HG02840 (cell line): Measurements from ENCODE around the gene IRAG1.

ENCODE experiments used
- ATAC-seq: cut with Tn5 transposase; IDR thresholded peaks from one replicate; pipeline ENCODE4 v1.9.1; 2021; ENCODE audit warnings: mild to moderate bottlenecking, moderate library complexity, moderate number of reproducible peaks; ENCODE audit not compliant: unreplicated experiment, low FRiP score

The IRAG1 gene

GRCh38 chr11:10650630-10651029 is 42.9 kb downstream of the IRAG1 start:
- no peak for ATAC-seq

- no peak for ATAC-seq
Measured at GRCh38 chr11:10650166-10650565, 43.4 kb downstream of the IRAG1 start.

GRCh38 chr11:10648871-10649270 is 44.7 kb downstream of the IRAG1 start:
- no peak for ATAC-seq

- ATAC-seq = no peak
Measured at GRCh38 chr11:10646681-10647355, 46.7 kb downstream of the IRAG1 start.

GRCh38 chr11:10646005-10646404 is 47.5 kb downstream of the IRAG1 start:
- ATAC-seq = no peak

GRCh38 chr11:10645212-10645795 is 48.3 kb downstream of the IRAG1 start:
- no peak for ATAC-seq
